Fibroblast of villous mesenchyme (primary cell): ENCODE results near the gene PDRG1. TPM values are rescaled to one million over a fixed set of nuclear protein-coding genes. Genes with fewer than 3 reads are reported as not detected.

Experiments
- DNase-seq: peaks from one replicate; pipeline ENCODE4 v3.0.0-alpha.2; 2010; ENCODE audit warnings: low read depth
- H3K4me3 ChIP-seq: 2 replicates; pipeline ENCODE4 v1.5.1; 2011; ENCODE audit warnings: low read depth, mild to moderate bottlenecking, low read length
- total RNA-seq: library from RNA; depleted of rRNA; stranded (reverse); fragments of >200 nt; gene quantifications from 2 replicates; pipeline ENCODE4 v1.2.3, GENCODE V29; 2012
- TF ChIP-seq, protein P1 (sequence below): IDR thresholded peaks from 2 replicates; pipeline ENCODE4 v1.5.1; 2012; ENCODE audit warnings: low read depth, mild to moderate bottlenecking, low read length; ENCODE audit not compliant: insufficient read depth

Gene PDRG1
- total RNA-seq, 1 donor = 3.5 TPM

DNA sequence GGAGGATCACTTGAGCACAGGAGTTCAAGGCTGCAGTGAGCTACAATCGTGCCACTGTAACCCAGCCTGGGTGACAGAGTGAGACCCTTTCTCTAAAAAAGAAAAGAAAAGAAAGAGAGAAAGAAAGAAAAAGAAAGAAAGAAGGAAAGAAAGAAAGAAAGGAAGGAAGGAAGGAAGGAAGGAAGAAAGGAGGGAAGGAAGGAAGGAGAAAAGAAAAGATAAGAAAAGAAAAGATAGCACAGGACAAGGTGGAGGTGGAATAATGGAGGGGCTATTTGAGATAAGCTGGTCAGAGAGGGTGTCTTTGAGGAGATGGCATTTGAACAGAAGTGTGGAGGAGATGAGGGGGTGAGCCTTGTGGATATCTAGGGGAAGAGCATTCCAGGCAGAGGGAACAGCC is 2.7 kb upstream of the PDRG1 start:
- DNase-seq = no peak
- TF ChIP-seq, protein P1, sequence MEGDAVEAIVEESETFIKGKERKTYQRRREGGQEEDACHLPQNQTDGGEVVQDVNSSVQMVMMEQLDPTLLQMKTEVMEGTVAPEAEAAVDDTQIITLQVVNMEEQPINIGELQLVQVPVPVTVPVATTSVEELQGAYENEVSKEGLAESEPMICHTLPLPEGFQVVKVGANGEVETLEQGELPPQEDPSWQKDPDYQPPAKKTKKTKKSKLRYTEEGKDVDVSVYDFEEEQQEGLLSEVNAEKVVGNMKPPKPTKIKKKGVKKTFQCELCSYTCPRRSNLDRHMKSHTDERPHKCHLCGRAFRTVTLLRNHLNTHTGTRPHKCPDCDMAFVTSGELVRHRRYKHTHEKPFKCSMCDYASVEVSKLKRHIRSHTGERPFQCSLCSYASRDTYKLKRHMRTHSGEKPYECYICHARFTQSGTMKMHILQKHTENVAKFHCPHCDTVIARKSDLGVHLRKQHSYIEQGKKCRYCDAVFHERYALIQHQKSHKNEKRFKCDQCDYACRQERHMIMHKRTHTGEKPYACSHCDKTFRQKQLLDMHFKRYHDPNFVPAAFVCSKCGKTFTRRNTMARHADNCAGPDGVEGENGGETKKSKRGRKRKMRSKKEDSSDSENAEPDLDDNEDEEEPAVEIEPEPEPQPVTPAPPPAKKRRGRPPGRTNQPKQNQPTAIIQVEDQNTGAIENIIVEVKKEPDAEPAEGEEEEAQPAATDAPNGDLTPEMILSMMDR = no peak
- no peak overlapping the region for H3K4me3 ChIP-seq

DNA sequence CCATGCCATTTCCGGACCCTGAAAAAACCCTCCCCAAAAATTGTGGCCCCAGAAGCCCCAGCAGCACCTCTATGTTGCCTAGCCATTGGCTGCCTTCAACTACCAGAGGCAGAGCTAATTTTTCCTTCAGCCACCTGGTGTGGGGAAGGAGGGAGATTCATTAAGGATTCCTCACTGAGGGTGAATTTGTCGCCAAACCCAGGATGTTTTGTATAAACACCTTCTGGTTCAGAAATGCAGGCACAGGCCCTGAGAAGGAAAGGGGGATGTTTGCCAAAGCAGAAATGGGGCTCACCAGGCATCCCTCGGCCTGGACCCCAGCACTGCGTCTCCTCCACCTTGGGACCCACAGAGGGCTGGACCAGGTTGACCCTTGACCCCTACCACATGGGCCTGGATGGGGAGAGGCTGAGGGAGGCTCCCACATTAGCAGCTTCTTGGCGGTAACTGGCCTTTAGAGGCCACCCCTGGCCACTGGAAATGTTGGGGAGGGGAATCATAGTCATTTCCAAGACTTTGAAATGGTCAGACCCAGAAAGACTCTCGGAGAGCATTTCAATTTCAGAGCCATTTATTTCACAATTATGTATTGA is 1.8 kb upstream of the PDRG1 start:
- TF ChIP-seq, protein P1 = no peak
- H3K4me3 ChIP-seq = no peak overlapping the region
- DNase-seq = no peak

DNA sequence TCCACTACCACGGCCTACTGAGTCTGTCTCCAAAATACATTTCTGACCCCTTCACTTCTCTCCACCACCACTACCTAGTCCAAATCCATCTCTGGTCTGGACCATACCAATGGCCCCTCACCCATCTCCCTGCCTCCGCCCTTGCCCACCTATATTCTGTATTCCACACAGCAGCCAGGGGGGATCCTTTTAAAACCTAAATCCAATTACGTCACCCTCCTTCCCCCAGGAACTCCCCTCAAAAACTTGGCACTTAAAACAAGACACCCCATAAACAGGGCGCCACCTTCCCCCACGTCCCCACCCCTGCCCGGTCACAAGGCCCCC is 680 bp downstream of the PDRG1 start:
- H3K4me3 ChIP-seq = peak overlapping the region; percentile 96
- TF ChIP-seq, protein P1 = no peak
- DNase-seq = no peak

DNA sequence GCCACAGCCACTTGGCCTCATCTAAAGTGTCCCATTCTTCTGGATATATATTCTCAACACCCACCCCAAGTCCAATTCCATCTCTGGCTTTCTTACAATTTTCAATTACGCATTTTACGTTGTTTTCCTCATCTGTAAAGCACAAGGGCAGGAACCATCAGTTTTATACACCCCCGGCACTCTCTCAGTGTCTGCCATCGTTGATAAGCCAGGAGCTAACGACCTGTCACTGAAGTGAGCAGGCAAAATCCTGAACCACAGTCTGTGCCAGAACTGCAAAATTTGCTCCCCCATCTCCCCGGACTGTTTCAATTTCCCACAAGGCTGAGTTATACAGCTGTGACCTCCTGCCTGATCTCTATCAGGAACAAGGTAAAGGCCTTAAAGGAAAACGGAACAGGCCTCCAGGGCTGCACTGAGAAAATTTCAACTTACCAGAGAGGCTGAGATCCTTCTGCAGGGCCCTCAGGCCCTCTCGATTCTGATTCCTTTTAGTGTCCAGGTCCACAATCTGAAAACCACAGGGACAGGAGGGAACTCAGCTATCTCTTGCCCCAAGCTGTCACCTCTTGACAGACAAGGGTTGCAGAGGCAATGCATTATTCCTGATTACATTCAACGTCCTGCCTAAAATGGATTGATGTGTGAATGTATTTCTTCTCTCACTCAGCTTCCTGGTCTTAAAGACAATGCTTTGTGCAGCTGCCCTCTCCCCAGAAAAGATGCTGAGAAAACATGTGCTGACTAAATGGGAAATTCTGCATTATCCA is 1.8 kb downstream of the PDRG1 start:
- TF ChIP-seq, protein P1 = no peak
- no peak overlapping the region for H3K4me3 ChIP-seq
- DNase-seq = no peak

DNA sequence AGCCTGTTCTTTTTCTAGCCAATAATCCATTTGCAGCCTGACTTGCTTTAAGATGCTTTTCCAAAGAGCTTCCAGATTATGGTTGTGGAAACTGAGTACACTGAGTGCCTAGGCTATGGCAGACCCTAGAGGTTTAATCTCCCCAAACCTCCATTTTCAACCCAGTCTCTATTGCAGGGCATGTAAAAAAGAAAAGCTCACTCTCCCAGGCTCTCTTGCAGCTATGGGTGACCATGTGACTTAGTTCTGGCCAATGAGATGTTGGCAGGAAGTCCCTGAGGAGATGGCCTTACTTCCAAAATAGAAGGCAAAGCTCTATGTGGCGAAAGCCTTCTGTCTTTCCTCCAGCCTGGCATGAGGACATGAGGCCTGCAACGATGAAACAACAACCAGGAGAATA is 3.8 kb downstream of the PDRG1 start:
- DNase-seq = no peak
- TF ChIP-seq, protein P1 = no peak
- H3K4me3 ChIP-seq = no peak overlapping the region

DNA sequence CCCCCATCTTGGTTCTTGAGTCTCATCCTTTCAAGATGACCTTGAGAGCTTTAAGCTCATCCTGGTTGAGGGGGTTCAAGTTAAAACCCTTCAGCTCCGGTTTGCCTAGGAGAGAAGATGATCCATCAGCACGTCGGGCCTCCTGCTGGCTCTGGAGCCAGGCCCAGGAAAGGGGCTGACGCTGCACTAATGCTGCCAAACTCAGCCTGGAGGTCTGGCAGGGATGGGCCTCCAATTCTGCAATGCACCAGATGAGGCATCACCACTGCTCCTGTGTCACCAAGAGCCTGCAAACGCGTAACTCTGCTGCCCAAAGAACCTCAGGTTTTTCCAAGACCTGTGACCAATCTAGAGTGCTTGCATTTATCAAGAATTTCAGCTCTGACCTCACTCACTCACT is 6.1 kb downstream of the PDRG1 start:
- TF ChIP-seq, protein P1 = no peak
- H3K4me3 ChIP-seq = no peak overlapping the region
- no peak for DNase-seq
